Osteoblast (primary cell): ENCODE data around the gene EOLA1. TPM values are rescaled to one million over a fixed set of nuclear protein-coding genes. Genes with fewer than 3 reads are reported as not detected.
A peak's percentile ranks its signal among the peaks of the same experiment; 100 is the strongest.
"Not testable (repeated sequence)": the region's sequence is repeated elsewhere in the genome, so short reads cannot be mapped to it uniquely, and the experiment has no call there.

Experiments used
- DNase-seq: peaks from one replicate; pipeline ENCODE4 v3.0.0; 2011; ENCODE audit warnings: low spot score, mixed read lengths; ENCODE audit not compliant: insufficient read length; ENCODE audit errors: missing footprints
- H2AFZ ChIP-seq: 2 replicates; pipeline ENCODE4 v1.6.0; 2011; ENCODE audit warnings: mild to moderate bottlenecking, low read length
- H3K27ac ChIP-seq: 2 replicates; pipeline ENCODE4 v1.5.1; 2011; ENCODE audit warnings: mild to moderate bottlenecking, low read depth, low read length, moderate library complexity
- H3K27me3 ChIP-seq: 2 replicates; pipeline ENCODE4 v1.6.0; 2012; ENCODE audit warnings: mild to moderate bottlenecking, control low read depth, inconsistent platforms, low read length, moderate library complexity; ENCODE audit not compliant: insufficient read depth
- H3K36me3 ChIP-seq: 2 replicates; pipeline ENCODE4 v1.5.1; 2011; ENCODE audit warnings: mild to moderate bottlenecking, low read length, control low read depth, moderate library complexity; ENCODE audit not compliant: insufficient read depth
- H3K4me1 ChIP-seq: 2 replicates; pipeline ENCODE4 v1.5.1; 2011; ENCODE audit warnings: mild to moderate bottlenecking, low read length, control low read depth, moderate library complexity; ENCODE audit not compliant: insufficient read depth
- H3K4me2 ChIP-seq: 2 replicates; pipeline ENCODE4 v1.6.0; 2011; ENCODE audit warnings: mild to moderate bottlenecking, low read length; ENCODE audit not compliant: insufficient read depth
- H3K4me3 ChIP-seq: fragments of 200-600 bp; sonication (generic); 3 replicates; pipeline ENCODE4 v1.5.1; 2012; ENCODE audit warnings: mild to moderate bottlenecking, low read length, inconsistent platforms; ENCODE audit not compliant: insufficient read depth
- H3K79me2 ChIP-seq: 2 replicates; pipeline ENCODE4 v1.6.0; 2012; ENCODE audit warnings: mild to moderate bottlenecking, low read length, control low read depth, inconsistent platforms; ENCODE audit not compliant: insufficient read depth
- H3K9me3 ChIP-seq: 2 replicates; pipeline ENCODE4 v1.5.1; 2011; ENCODE audit warnings: low read depth, low read length, control low read depth
- H4K20me1 ChIP-seq: 2 replicates; pipeline ENCODE4 v1.6.0; 2012; ENCODE audit warnings: mild to moderate bottlenecking, low read length, control low read depth; ENCODE audit not compliant: insufficient read depth
- total RNA-seq: library from RNA; depleted of rRNA; stranded (reverse); fragments of >200 nt; gene quantifications from 2 replicates; pipeline ENCODE4 v1.2.3, GENCODE V29; 2012
- TF ChIP-seq, protein P1 (sequence below): IDR thresholded peaks from 2 replicates; pipeline ENCODE4 v1.5.1; 2011; ENCODE audit warnings: mild to moderate bottlenecking, low read depth, low read length, moderate library complexity; ENCODE audit errors: extremely low read depth

Gene EOLA1
- total RNA-seq, 1 donor, result 13.0 TPM

GRCh38 chrX:149539283-149540130 is 1.3 kb upstream of the EOLA1 start:
- Histone ChIP-seq H3K79me2 (peaks cover 4% of the 10 kb centered on the region), H3K4me3 (peak overlapping the region; percentile 68), H3K4me1 (peaks cover 4% of the 10 kb centered on the region), H4K20me1 (no peaks in the 10 kb centered on the region), H2AFZ (peak overlapping the region; percentile 74), H3K36me3 (no peaks in the 10 kb centered on the region), H3K27me3 (no peaks in the 10 kb centered on the region), H3K27ac (peak overlapping the region; percentile 8), H3K4me2 (peak overlapping the region; percentile 60), H3K9me3 (no peaks in the 10 kb centered on the region)
- peak; percentile 85 for DNase-seq
- TF ChIP-seq, protein P1, sequence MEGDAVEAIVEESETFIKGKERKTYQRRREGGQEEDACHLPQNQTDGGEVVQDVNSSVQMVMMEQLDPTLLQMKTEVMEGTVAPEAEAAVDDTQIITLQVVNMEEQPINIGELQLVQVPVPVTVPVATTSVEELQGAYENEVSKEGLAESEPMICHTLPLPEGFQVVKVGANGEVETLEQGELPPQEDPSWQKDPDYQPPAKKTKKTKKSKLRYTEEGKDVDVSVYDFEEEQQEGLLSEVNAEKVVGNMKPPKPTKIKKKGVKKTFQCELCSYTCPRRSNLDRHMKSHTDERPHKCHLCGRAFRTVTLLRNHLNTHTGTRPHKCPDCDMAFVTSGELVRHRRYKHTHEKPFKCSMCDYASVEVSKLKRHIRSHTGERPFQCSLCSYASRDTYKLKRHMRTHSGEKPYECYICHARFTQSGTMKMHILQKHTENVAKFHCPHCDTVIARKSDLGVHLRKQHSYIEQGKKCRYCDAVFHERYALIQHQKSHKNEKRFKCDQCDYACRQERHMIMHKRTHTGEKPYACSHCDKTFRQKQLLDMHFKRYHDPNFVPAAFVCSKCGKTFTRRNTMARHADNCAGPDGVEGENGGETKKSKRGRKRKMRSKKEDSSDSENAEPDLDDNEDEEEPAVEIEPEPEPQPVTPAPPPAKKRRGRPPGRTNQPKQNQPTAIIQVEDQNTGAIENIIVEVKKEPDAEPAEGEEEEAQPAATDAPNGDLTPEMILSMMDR, result no peak

- Histone ChIP-seq H3K36me3 (no peaks in the 10 kb centered on the region), H3K79me2 (peaks cover 4% of the 10 kb centered on the region), H3K27ac (peak overlapping the region; percentile 91), H3K4me3 (peak overlapping the region; percentile 82), H3K9me3 (no peaks in the 10 kb centered on the region), H3K27me3 (no peaks in the 10 kb centered on the region), H3K4me1 (peaks cover 4% of the 10 kb centered on the region), H4K20me1 (no peaks in the 10 kb centered on the region), H3K4me2 (peak overlapping the region; percentile 57), H2AFZ (no peak overlapping the region)
- peak; percentile 88 for DNase-seq
- TF ChIP-seq, protein P1, result no peak
These were observed 636 bp upstream of the EOLA1 start for GRCh38 chrX:149540131-149540620.

DNA sequence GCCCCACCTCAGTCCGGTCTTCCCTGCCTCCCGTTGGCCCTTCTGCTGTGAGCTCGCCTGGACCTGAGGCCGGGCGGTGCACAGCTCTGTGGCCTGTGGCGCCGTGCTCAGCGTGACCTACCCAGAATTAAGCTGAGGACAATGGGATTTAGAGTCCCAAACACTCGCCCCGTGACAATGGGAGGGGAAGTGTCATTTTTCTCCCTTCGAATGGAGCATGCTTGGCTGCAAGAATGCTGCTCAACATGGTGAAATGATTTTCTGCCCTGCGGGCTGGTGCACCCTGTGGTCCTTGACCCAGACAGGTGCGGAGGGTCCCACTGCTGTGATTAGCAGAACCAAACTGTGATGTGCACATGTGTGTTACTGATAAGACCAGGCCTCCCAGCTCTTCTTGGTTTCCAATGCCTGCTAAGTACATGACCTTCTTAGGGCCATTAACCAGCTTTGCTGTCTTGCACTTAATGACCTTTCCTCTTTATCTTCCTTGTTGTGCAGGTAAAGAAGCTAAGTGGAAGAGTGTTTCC is 772 bp downstream of the EOLA1 start:
- Histone ChIP-seq H3K4me3 (peak overlapping the region; percentile 82), H3K79me2 (peaks cover 4% of the 10 kb centered on the region), H2AFZ (peak overlapping the region; percentile 58), H3K9me3 (no peaks in the 10 kb centered on the region), H3K36me3 (no peaks in the 10 kb centered on the region), H3K4me1 (peaks cover 4% of the 10 kb centered on the region), H4K20me1 (no peaks in the 10 kb centered on the region), H3K27me3 (no peaks in the 10 kb centered on the region), H3K4me2 (peak overlapping the region; percentile 57), H3K27ac (peak overlapping the region; percentile 91)
- TF ChIP-seq, protein P1, result no peak
- DNase-seq, result peak; percentile 39

GRCh38 chrX:149545545-149546543 is 5.0 kb downstream of the EOLA1 start:
- not testable (repeated sequence) for H3K4me3 ChIP-seq, H3K4me1 ChIP-seq, H3K27me3 ChIP-seq, H2AFZ ChIP-seq, H3K4me2 ChIP-seq, H3K79me2 ChIP-seq, H3K9me3 ChIP-seq, H3K36me3 ChIP-seq, H4K20me1 ChIP-seq, H3K27ac ChIP-seq, DNase-seq

GRCh38 chrX:149546962-149547361 is 6.2 kb downstream of the EOLA1 start:
- not testable (repeated sequence) for H3K9me3 ChIP-seq, H3K4me2 ChIP-seq, DNase-seq, H3K4me1 ChIP-seq, H3K79me2 ChIP-seq, H3K27me3 ChIP-seq, H4K20me1 ChIP-seq, H2AFZ ChIP-seq, H3K4me3 ChIP-seq, H3K36me3 ChIP-seq, H3K27ac ChIP-seq

GRCh38 chrX:149547782-149548181 is 7.0 kb downstream of the EOLA1 start:
- H3K4me1 ChIP-seq, DNase-seq, H3K79me2 ChIP-seq, H3K4me3 ChIP-seq, H3K9me3 ChIP-seq, H3K27me3 ChIP-seq, H4K20me1 ChIP-seq, H3K4me2 ChIP-seq, H3K36me3 ChIP-seq, H2AFZ ChIP-seq, H3K27ac ChIP-seq: not testable (repeated sequence)
